ENCODE results near the gene TUT4. TPM values are rescaled to one million over a fixed set of nuclear protein-coding genes. Genes with fewer than 3 reads are reported as not detected.

TUT4 gene
- total RNA-seq, 2 experiments from 2014 or later: 70.8 to 72.4 TPM

GRCh38 chr1:52473039-52473438, 79.9 kb downstream of the TUT4 start:
- Histone ChIP-seq H2AFZ (ENCODE audit: low read length) (no peak overlapping the region), H3K27ac (ENCODE audit: low read depth, low read length, poor library complexity, severe bottlenecking) (no peak overlapping the region), H4K20me1 (ENCODE audit: insufficient read depth, low read length) (no peaks in the 10 kb centered on the region), H3K4me3 (ENCODE audit: low read depth, low read length, poor library complexity, severe bottlenecking) (no peak overlapping the region), H3K9me3 (ENCODE audit: low read length) (no peaks in the 10 kb centered on the region), H3K4me1 (ENCODE audit: insufficient read depth, low read length, poor library complexity, severe bottlenecking) (no peaks in the 10 kb centered on the region), H3K9me2 (ENCODE audit: insufficient read depth, low read length) (no peaks in the 10 kb centered on the region), H3K36me3 (ENCODE audit: insufficient read depth, low read length) (peaks cover 31% of the 10 kb centered on the region; the same call in 1 of the 2 replicates), H3K79me2 (ENCODE audit: insufficient read depth, low read depth, low read length) (no peaks in the 10 kb centered on the region), H3K4me2 (ENCODE audit: low read length) (no peak overlapping the region)
- TF ChIP-seq, protein P1, sequence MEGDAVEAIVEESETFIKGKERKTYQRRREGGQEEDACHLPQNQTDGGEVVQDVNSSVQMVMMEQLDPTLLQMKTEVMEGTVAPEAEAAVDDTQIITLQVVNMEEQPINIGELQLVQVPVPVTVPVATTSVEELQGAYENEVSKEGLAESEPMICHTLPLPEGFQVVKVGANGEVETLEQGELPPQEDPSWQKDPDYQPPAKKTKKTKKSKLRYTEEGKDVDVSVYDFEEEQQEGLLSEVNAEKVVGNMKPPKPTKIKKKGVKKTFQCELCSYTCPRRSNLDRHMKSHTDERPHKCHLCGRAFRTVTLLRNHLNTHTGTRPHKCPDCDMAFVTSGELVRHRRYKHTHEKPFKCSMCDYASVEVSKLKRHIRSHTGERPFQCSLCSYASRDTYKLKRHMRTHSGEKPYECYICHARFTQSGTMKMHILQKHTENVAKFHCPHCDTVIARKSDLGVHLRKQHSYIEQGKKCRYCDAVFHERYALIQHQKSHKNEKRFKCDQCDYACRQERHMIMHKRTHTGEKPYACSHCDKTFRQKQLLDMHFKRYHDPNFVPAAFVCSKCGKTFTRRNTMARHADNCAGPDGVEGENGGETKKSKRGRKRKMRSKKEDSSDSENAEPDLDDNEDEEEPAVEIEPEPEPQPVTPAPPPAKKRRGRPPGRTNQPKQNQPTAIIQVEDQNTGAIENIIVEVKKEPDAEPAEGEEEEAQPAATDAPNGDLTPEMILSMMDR (conservative IDR thresholded peaks at IDR 0.05; ENCODE audit: low read length): no peak
- TF ChIP-seq EZH2phosphoT487 (IDR thresholded peaks at IDR 0.05; ENCODE audit: borderline replicate concordance, low read depth, low read length): no peak
- no peak for DNase-seq (ENCODE audit: low spot score)
- intact Hi-C loops (cut with micrococcal nuclease; ENCODE audit: unreplicated experiment): no loop called here
- ChIA-PET CTCF (ENCODE audit: unreplicated experiment) (no interaction called here), POLR2A (interaction anchor here (0.7 to 2.7 kb wide), 2 partner anchors 12 to 226 kb away, joined by 3 to 8 read pairs; no protein-coding TSS in a partner anchor)
- no TSS peak for BruUV-seq (replicated peaks)

- no peaks in the 10 kb centered on the region for H4K20me1 ChIP-seq (ENCODE audit: insufficient read depth, low read length)
- intact Hi-C loops (cut with micrococcal nuclease; ENCODE audit: unreplicated experiment): no loop called here
- H3K4me1 ChIP-seq (ENCODE audit: insufficient read depth, low read length, poor library complexity, severe bottlenecking): no peaks in the 10 kb centered on the region
- TF ChIP-seq EZH2phosphoT487 (IDR thresholded peaks at IDR 0.05; ENCODE audit: borderline replicate concordance, low read depth, low read length): no peak
- TF ChIP-seq, protein P1 (conservative IDR thresholded peaks at IDR 0.05; ENCODE audit: low read length): no peak
- ChIA-PET CTCF (ENCODE audit: unreplicated experiment) (no interaction called here), POLR2A (interaction anchor here (0.7 kb wide), 1 partner anchor 225 kb away, joined by 3 read pairs; no protein-coding TSS in a partner anchor)
- no peaks in the 10 kb centered on the region for H3K9me2 ChIP-seq (ENCODE audit: insufficient read depth, low read length)
- no peak for DNase-seq (ENCODE audit: low spot score)
- H3K36me3 ChIP-seq (ENCODE audit: insufficient read depth, low read length): peaks cover 25% of the 10 kb centered on the region; the same call in 1 of the 2 replicates
- no peak overlapping the region for H3K4me3 ChIP-seq (ENCODE audit: low read depth, low read length, poor library complexity, severe bottlenecking)
- BruUV-seq (replicated peaks): no TSS peak
- no peak overlapping the region for H2AFZ ChIP-seq (ENCODE audit: low read length)
- no peaks in the 10 kb centered on the region for H3K79me2 ChIP-seq (ENCODE audit: insufficient read depth, low read depth, low read length)
- no peaks in the 10 kb centered on the region for H3K9me3 ChIP-seq (ENCODE audit: low read length)
- H3K27ac ChIP-seq (ENCODE audit: low read depth, low read length, poor library complexity, severe bottlenecking): no peak overlapping the region
- H3K4me2 ChIP-seq (ENCODE audit: low read length): no peak overlapping the region
Measured at GRCh38 chr1:52472384-52472783, 80.5 kb downstream of the TUT4 start.

DNA sequence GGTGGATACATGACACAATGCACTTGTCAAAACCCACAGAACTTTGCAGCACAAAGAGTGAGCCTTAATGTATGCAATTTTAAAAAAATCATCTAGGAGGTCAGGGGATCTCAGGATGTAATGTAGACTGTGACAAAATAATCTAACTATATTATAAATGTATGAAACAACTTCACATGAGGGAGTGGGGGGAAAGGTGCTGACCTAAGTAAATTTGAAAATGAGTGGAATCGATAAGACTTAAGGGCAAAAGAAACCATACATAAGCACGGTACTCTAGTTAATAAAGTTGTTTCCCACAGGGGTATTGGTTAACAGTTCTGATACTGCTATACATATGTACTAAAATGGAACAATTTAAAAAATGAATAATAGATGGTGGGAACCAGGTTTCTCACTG, 83.8 kb downstream of the TUT4 start:
- Histone ChIP-seq H2AFZ (ENCODE audit: low read length) (no peak overlapping the region), H4K20me1 (ENCODE audit: insufficient read depth, low read length) (no peaks in the 10 kb centered on the region), H3K4me3 (ENCODE audit: low read depth, low read length, poor library complexity, severe bottlenecking) (no peak overlapping the region), H3K79me2 (ENCODE audit: insufficient read depth, low read depth, low read length) (no peaks in the 10 kb centered on the region), H3K9me3 (ENCODE audit: low read length) (no peaks in the 10 kb centered on the region), H3K9me2 (ENCODE audit: insufficient read depth, low read length) (no peaks in the 10 kb centered on the region), H3K4me1 (ENCODE audit: insufficient read depth, low read length, poor library complexity, severe bottlenecking) (no peaks in the 10 kb centered on the region), H3K4me2 (ENCODE audit: low read length) (no peak overlapping the region), H3K36me3 (ENCODE audit: insufficient read depth, low read length) (peaks cover 5% of the 10 kb centered on the region; the same call in 1 of the 2 replicates), H3K27ac (ENCODE audit: low read depth, low read length, poor library complexity, severe bottlenecking) (no peak overlapping the region)
- no peak for DNase-seq (ENCODE audit: low spot score)
- intact Hi-C loops (cut with micrococcal nuclease; ENCODE audit: unreplicated experiment): no loop called here
- no peak for TF ChIP-seq EZH2phosphoT487 (IDR thresholded peaks at IDR 0.05; ENCODE audit: borderline replicate concordance, low read depth, low read length)
- TF ChIP-seq, protein P1 (conservative IDR thresholded peaks at IDR 0.05; ENCODE audit: low read length): no peak
- ChIA-PET POLR2A (no interaction called here), CTCF (ENCODE audit: unreplicated experiment) (no interaction called here)
- no TSS peak for BruUV-seq (replicated peaks)
